Astrocyte of the hippocampus (primary cell): ENCODE results near the gene FCMR.
A peak's percentile ranks its signal among the peaks of the same experiment; 100 is the strongest.
"Not testable (repeated sequence)": the region's sequence is repeated elsewhere in the genome, so short reads cannot be mapped to it uniquely, and the experiment has no call there.

Experiments used
- DNase-seq: peaks from one replicate; pipeline ENCODE4 v3.0.0; 2011; ENCODE audit warnings: low read depth, low spot score

FCMR gene

GRCh38 chr1:206875752-206876377 is 45.9 kb downstream of the FCMR start:
- no peak for DNase-seq

- no peak for DNase-seq
Observed at GRCh38 chr1:206873603-206874188, 48.0 kb downstream of the FCMR start.

GRCh38 chr1:206872139-206872538 is 49.6 kb downstream of the FCMR start:
- no peak for DNase-seq

- no peak for DNase-seq
Observed at GRCh38 chr1:206868264-206868663, 53.5 kb downstream of the FCMR start.

- no peak for DNase-seq
Observed at GRCh38 chr1:206867716-206868115, 54.0 kb downstream of the FCMR start.

GRCh38 chr1:206867239-206867638 is 54.5 kb downstream of the FCMR start:
- DNase-seq, result no peak

GRCh38 chr1:206866062-206866461 is 55.7 kb downstream of the FCMR start:
- DNase-seq, result no peak

GRCh38 chr1:206864939-206865671 is 56.6 kb downstream of the FCMR start, which contains the start of gene IL20:
IL20 (plus strand) TSS chr1:206865623; CDS start chr1:206865853, 230 bp downstream.
- DNase-seq, result peak; percentile 62

GRCh38 chr1:206863266-206863665 is 58.5 kb downstream of the FCMR start:
- no peak for DNase-seq

- no peak for DNase-seq
Observed at GRCh38 chr1:206860165-206860564, 61.6 kb downstream of the FCMR start.

- DNase-seq, result no peak
Observed at GRCh38 chr1:206859082-206859521, 62.6 kb downstream of the FCMR start.

GRCh38 chr1:206856674-206857464 is 64.9 kb downstream of the FCMR start:
- DNase-seq, result no peak

- no peak for DNase-seq
Observed at GRCh38 chr1:206855859-206856258, 65.9 kb downstream of the FCMR start.

GRCh38 chr1:206854401-206855129 is 67.2 kb downstream of the FCMR start:
- peak; percentile 9 for DNase-seq

GRCh38 chr1:206853696-206854095 is 68.0 kb downstream of the FCMR start:
- not testable (repeated sequence) for DNase-seq
